Stomach smooth muscle (tissue), 2 donors: ENCODE results near the gene CT45A1.
"Not testable (repeated sequence)": the region's sequence is repeated elsewhere in the genome, so short reads cannot be mapped to it uniquely, and the experiment has no call there.

ENCODE experiments used
- H3K27ac ChIP-seq: one replicate; pipeline ENCODE4 v1.7.0; 2013; ENCODE audit warnings: mild to moderate bottlenecking, low read length, inconsistent platforms
- H3K27me3 ChIP-seq, 2 donors: one replicate each; pipeline ENCODE4 v1.7.0; 2013; ENCODE audit warnings: low read length in 2 of 2; ENCODE audit not compliant: insufficient read depth in 2 of 2, control insufficient read depth in 1 of 2
- H3K36me3 ChIP-seq, 2 donors: one replicate each; pipeline ENCODE4 v1.7.0; 2013; ENCODE audit warnings: low read length in 2 of 2; ENCODE audit not compliant: control insufficient read depth in 2 of 2, insufficient read depth in 2 of 2
- H3K4me1 ChIP-seq: one replicate; pipeline ENCODE4 v1.7.0; 2013; ENCODE audit warnings: low read length; ENCODE audit not compliant: control insufficient read depth, insufficient read depth
- H3K4me3 ChIP-seq, 2 donors: one replicate each; pipeline ENCODE4 v1.7.0; 2013; ENCODE audit warnings: low read length in 2 of 2
- H3K9ac ChIP-seq, 2 donors: one replicate each; pipeline ENCODE4 v1.7.0; 2013; ENCODE audit warnings: low read length in 2 of 2, mild to moderate bottlenecking in 1 of 2
- H3K9me3 ChIP-seq, 2 donors: one replicate each; pipeline ENCODE4 v1.7.0; 2013; ENCODE audit warnings: low read length in 2 of 2; ENCODE audit not compliant: control insufficient read depth in 2 of 2
- donor health status: healthy.
- donor health status: Pancreatic carcinoma.

Gene CT45A1

DNA sequence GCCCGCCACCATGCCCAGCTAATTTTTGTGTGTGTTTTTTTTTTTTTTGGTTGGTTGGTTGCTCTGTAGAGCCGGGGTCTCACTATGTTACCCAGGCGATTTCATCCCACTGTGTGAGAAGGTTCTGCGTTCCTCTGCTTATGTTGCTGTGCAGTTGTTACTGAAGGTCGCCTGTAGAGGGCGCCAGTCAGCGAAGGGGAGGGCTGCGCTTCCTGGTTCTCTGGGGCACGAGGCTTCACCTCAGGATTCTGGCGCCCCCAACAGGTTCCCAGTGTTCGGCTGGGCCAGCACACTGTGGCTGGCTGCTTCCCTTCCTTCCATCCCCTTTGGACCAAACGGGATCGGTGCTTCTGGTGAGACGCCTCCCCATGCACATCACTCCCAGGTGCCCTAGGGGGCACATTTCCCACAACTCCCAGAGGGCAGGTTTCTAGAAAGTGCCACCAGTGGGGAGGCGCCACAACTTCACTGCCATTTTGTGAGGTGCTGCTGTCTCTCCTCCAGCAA, at the start of gene CT45A1:
TSS of gene CT45A1 (plus strand) at position 457 of the 507 bp plus-strand sequence. CDS start 5,302 bp downstream, outside the sequence.
- not testable (repeated sequence) for H3K4me1 ChIP-seq

DNA sequence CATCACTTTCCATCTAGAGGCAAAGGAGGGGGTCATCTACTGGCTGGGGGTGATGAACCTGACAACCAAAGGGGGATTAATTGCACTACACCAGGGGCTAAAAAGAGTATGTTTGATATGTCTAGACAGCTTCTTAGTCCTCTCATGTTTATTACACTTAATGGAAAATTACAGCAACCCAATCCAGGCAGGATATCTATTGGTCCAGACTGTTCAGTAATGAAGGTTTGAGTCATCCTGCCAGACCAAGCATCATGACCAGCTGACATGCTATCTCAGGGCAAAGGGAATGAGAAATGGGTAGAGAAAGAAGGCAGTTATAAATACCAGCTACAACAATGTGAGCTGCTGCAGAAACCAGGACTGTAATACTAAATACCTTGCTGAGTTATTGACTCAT, 40.5 kb upstream of the CT45A1 start:
- not testable (repeated sequence) for H3K4me1 ChIP-seq, H3K9ac ChIP-seq, H3K4me3 ChIP-seq, H3K9me3 ChIP-seq, H3K36me3 ChIP-seq, H3K27ac ChIP-seq, H3K27me3 ChIP-seq

More for the DNA sequence above, at the start of gene CT45A1:
- not testable (repeated sequence) for H3K36me3 ChIP-seq, H3K4me3 ChIP-seq, H3K9me3 ChIP-seq, H3K9ac ChIP-seq, H3K27ac ChIP-seq, H3K27me3 ChIP-seq

GRCh38 chrX:135688137-135688536, 25.3 kb upstream of the CT45A1 start:
- no peaks in the 10 kb centered on the region for H3K9me3 ChIP-seq
- no peak overlapping the region for H3K27ac ChIP-seq
- H3K36me3 ChIP-seq, result no peaks in the 10 kb centered on the region
- peaks cover 0 to 11% of the 10 kb centered on the region in 2 donors for H3K27me3 ChIP-seq
- H3K4me3 ChIP-seq, result no peak overlapping the region
- no peaks in the 10 kb centered on the region for H3K4me1 ChIP-seq
- no peak overlapping the region for H3K9ac ChIP-seq

- no peak overlapping the region for H3K4me3 ChIP-seq
- no peak overlapping the region for H3K9ac ChIP-seq
- H3K36me3 ChIP-seq, result no peaks in the 10 kb centered on the region
- H3K4me1 ChIP-seq, result no peaks in the 10 kb centered on the region
- H3K9me3 ChIP-seq, result no peaks in the 10 kb centered on the region
- H3K27ac ChIP-seq, result no peak overlapping the region
- H3K27me3 ChIP-seq, result peaks cover 0 to 13% of the 10 kb centered on the region in 2 donors
Measured at GRCh38 chrX:135695471-135695870, 18.0 kb upstream of the CT45A1 start.

- H3K27me3 ChIP-seq, result peaks cover 0 to 6% of the 10 kb centered on the region in 2 donors
- no peak overlapping the region for H3K27ac ChIP-seq
- no peak overlapping the region for H3K9ac ChIP-seq
- H3K4me1 ChIP-seq, result no peaks in the 10 kb centered on the region
- no peak overlapping the region for H3K4me3 ChIP-seq
- H3K9me3 ChIP-seq, result no peaks in the 10 kb centered on the region
- H3K36me3 ChIP-seq, result no peaks in the 10 kb centered on the region
Measured at GRCh38 chrX:135697601-135698000, 15.8 kb upstream of the CT45A1 start.

GRCh38 chrX:135698924-135699323, 14.5 kb upstream of the CT45A1 start:
- no peaks in the 10 kb centered on the region for H3K27me3 ChIP-seq
- H3K27ac ChIP-seq, result no peak overlapping the region
- H3K4me1 ChIP-seq, result no peaks in the 10 kb centered on the region
- H3K36me3 ChIP-seq, result no peaks in the 10 kb centered on the region
- no peaks in the 10 kb centered on the region for H3K9me3 ChIP-seq
- no peak overlapping the region for H3K4me3 ChIP-seq
- H3K9ac ChIP-seq, result no peak overlapping the region

- H3K9me3 ChIP-seq, result no peaks in the 10 kb centered on the region
- no peak overlapping the region for H3K4me3 ChIP-seq
- H3K36me3 ChIP-seq, result no peaks in the 10 kb centered on the region
- H3K27me3 ChIP-seq, result peaks cover 0 to 2% of the 10 kb centered on the region in 2 donors
- no peak overlapping the region for H3K9ac ChIP-seq
- H3K4me1 ChIP-seq, result no peaks in the 10 kb centered on the region
- no peak overlapping the region for H3K27ac ChIP-seq
Measured at GRCh38 chrX:135707880-135708279, 5.6 kb upstream of the CT45A1 start.

DNA sequence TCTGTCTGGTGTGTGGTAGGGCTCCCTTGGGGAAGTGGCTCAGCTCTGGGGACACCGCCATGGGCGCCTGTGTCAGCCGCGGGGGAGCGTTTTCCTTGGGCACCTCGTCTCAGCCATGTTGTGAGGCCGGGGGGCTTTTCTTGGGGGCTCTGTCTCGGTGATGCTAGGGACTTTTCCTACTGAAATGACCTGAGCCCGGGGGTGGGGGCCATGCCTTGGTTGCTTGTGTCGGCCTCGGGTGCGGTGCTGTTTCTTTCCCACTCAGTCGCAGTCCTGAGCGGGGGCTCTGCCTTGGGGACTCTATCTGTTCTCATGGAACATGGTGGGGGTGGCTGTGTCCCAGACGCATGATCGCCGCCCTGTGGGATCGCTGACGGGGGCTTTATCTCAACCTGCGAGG, 356 bp downstream of the CT45A1 start:
- H3K36me3 ChIP-seq, result no peaks in the 10 kb centered on the region
- no peaks in the 10 kb centered on the region for H3K27me3 ChIP-seq
- no peak overlapping the region for H3K4me3 ChIP-seq
- H3K4me1 ChIP-seq, result no peaks in the 10 kb centered on the region
- H3K9me3 ChIP-seq, result no peaks in the 10 kb centered on the region
- H3K9ac ChIP-seq, result no peak overlapping the region
- H3K27ac ChIP-seq, result no peak overlapping the region

GRCh38 chrX:135734666-135735065, 21.2 kb downstream of the CT45A1 start:
- H3K9ac ChIP-seq, H3K4me3 ChIP-seq, H3K36me3 ChIP-seq, H3K27ac ChIP-seq, H3K4me1 ChIP-seq, H3K9me3 ChIP-seq, H3K27me3 ChIP-seq: not testable (repeated sequence)

- H3K27ac ChIP-seq, result no peak overlapping the region
- no peak overlapping the region for H3K4me3 ChIP-seq
- no peaks in the 10 kb centered on the region for H3K9me3 ChIP-seq
- no peaks in the 10 kb centered on the region for H3K4me1 ChIP-seq
- no peaks in the 10 kb centered on the region for H3K36me3 ChIP-seq
- H3K27me3 ChIP-seq, result peaks cover 0 to 2% of the 10 kb centered on the region in 2 donors
- H3K9ac ChIP-seq, result no peak overlapping the region
Measured at GRCh38 chrX:135737366-135738071, 24.1 kb downstream of the CT45A1 start.

- Histone ChIP-seq H3K9me3 (no peaks in the 10 kb centered on the region), H3K27ac (no peak overlapping the region), H3K27me3 (peaks cover 0 to 2% of the 10 kb centered on the region in 2 donors), H3K4me3 (no peak overlapping the region), H3K4me1 (no peaks in the 10 kb centered on the region), H3K9ac (no peak overlapping the region), H3K36me3 (no peaks in the 10 kb centered on the region)
Measured at GRCh38 chrX:135740681-135741149, 27.3 kb downstream of the CT45A1 start.
